Common myeloid progenitor, CD34-positive (primary cell): ENCODE results near the gene PSMD3.

Experiments used
- CTCF ChIA-PET: fragments of 350-600 bp; sonication (Branson Sonifier 250); formaldehyde crosslinking; loops from one replicate; lab custom pipeline; 2021; ENCODE audit warnings: antibody characterized with exemption; lab: Charles Lee
- POLR2A ChIA-PET: fragments of 350-600 bp; sonication (Branson Sonifier 250); formaldehyde crosslinking; loops from one replicate; lab custom pipeline; 2021; ENCODE audit warnings: antibody characterized with exemption; lab: Charles Lee
- DNase-seq, 3 donors: peaks; one replicate each; pipeline versions ENCODE4 v3.0.0 to v3.0.0-alpha.2; 2013
- H3K27ac ChIP-seq, 2 experiments: 1 replicate in 1 of 2; 2 replicates in 1 of 2; pipeline ENCODE4 v1.7.0; 2013; ENCODE audit warnings: inconsistent platforms in 2 of 2, low read length in 2 of 2, mild to moderate bottlenecking in 2 of 2, low read depth in 1 of 2, moderate library complexity in 1 of 2; ENCODE audit not compliant: severe bottlenecking in 2 of 2, insufficient read depth in 1 of 2, poor library complexity in 1 of 2
- H3K27me3 ChIP-seq, 5 experiments: replicated peaks in 2 of 5; 1 replicate in 3 of 5; 2 replicates in 2 of 5; pipeline versions ENCODE4 v1.6.1 to v1.7.0; 2013; ENCODE audit warnings: low read length in 4 of 5, mild to moderate bottlenecking in 2 of 5, moderate library complexity in 2 of 5, inconsistent platforms in 1 of 5; ENCODE audit not compliant: insufficient read depth in 5 of 5, control insufficient read depth in 4 of 5
- H3K36me3 ChIP-seq, 4 experiments: 1 replicate in 2 of 4; 2 replicates in 2 of 4; pipeline versions ENCODE4 v1.6.1 to v1.7.0; 2013; ENCODE audit warnings: low read length in 3 of 4, control low read depth in 1 of 4, mild to moderate bottlenecking in 1 of 4; ENCODE audit not compliant: control insufficient read depth in 4 of 4, insufficient read depth in 4 of 4
- H3K4me1 ChIP-seq, 4 experiments: 1 replicate in 3 of 4; 2 replicates in 1 of 4; pipeline versions ENCODE4 v1.6.1 to v1.7.1; 2013; ENCODE audit warnings: low read length in 3 of 4, mild to moderate bottlenecking in 3 of 4, control low read depth in 1 of 4, inconsistent platforms in 1 of 4, moderate library complexity in 1 of 4; ENCODE audit not compliant: control insufficient read depth in 4 of 4, insufficient read depth in 4 of 4; ENCODE audit errors: control extremely low read depth in 1 of 4
- H3K4me3 ChIP-seq, 7 experiments: 1 replicate in 4 of 7; 2 replicates in 3 of 7; pipeline versions ENCODE4 v1.5.1 to v1.7.0; 2013; ENCODE audit warnings: mild to moderate bottlenecking in 7 of 7, low read length in 6 of 7, moderate library complexity in 6 of 7, inconsistent platforms in 2 of 7, low read depth in 2 of 7, control low read depth in 1 of 7; ENCODE audit not compliant: insufficient read depth in 4 of 7, control insufficient read depth in 1 of 7; ENCODE audit errors: extremely low read depth in 1 of 7
- H3K9me3 ChIP-seq, 5 experiments: 1 replicate in 4 of 5; 2 replicates in 1 of 5; pipeline versions ENCODE4 v1.6.1 to v1.7.1; 2013; ENCODE audit warnings: low read length in 4 of 5, mild to moderate bottlenecking in 2 of 5, inconsistent platforms in 1 of 5, low read depth in 1 of 5, moderate library complexity in 1 of 5; ENCODE audit not compliant: control insufficient read depth in 4 of 5, insufficient read depth in 2 of 5; ENCODE audit errors: control extremely low read depth in 1 of 5
- WGBS: methylation state at CpG from one replicate; pipeline ENCODE4 v1.1.5; 2013; ENCODE audit not compliant: insufficient coverage; 5-methylcytosine and 5-hydroxymethylcytosine counted together

The PSMD3 gene

DNA sequence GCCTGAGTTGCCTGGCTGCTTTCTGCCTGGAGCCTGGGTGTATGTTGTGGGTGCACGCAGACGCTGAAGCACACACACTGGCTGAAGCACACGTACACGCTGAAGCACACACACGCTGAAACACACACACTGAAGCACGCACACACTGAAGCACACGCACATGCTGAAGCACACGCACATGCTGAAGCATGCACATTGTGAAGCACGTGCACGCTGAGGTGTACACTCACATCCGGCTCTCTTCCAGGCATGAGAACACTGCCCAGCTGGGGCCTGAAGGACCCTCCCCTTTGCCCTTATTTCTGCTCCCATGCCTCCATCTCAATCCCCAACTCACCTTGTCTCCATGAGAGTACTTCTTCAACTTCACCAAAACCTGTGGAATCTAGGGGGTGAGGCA lies 51.1 kb downstream of the PSMD3 start:
- Histone ChIP-seq H3K4me1 (no peaks in the 10 kb centered on the region), H3K36me3 (peaks cover 17 to 81% (median 67%) of the 10 kb centered on the region in 4 experiments), H3K27me3 (no peaks in the 10 kb centered on the region), H3K9me3 (no peaks in the 10 kb centered on the region), H3K27ac (no peak overlapping the region), H3K4me3 (no peak overlapping the region)
- ChIA-PET POLR2A (interaction anchor here (1.5 kb wide), 1 partner anchor 15 kb away, joined by 3 read pairs; no protein-coding TSS in a partner anchor), CTCF (interaction anchor here (1.4 to 2.5 kb wide), 2 partner anchors 10 to 54 kb away, joined by 4 to 10 read pairs; no protein-coding TSS in a partner anchor)
- no peak for DNase-seq
- 95% methylated on average over 11 of the region's 11 CpGs for WGBS

DNA sequence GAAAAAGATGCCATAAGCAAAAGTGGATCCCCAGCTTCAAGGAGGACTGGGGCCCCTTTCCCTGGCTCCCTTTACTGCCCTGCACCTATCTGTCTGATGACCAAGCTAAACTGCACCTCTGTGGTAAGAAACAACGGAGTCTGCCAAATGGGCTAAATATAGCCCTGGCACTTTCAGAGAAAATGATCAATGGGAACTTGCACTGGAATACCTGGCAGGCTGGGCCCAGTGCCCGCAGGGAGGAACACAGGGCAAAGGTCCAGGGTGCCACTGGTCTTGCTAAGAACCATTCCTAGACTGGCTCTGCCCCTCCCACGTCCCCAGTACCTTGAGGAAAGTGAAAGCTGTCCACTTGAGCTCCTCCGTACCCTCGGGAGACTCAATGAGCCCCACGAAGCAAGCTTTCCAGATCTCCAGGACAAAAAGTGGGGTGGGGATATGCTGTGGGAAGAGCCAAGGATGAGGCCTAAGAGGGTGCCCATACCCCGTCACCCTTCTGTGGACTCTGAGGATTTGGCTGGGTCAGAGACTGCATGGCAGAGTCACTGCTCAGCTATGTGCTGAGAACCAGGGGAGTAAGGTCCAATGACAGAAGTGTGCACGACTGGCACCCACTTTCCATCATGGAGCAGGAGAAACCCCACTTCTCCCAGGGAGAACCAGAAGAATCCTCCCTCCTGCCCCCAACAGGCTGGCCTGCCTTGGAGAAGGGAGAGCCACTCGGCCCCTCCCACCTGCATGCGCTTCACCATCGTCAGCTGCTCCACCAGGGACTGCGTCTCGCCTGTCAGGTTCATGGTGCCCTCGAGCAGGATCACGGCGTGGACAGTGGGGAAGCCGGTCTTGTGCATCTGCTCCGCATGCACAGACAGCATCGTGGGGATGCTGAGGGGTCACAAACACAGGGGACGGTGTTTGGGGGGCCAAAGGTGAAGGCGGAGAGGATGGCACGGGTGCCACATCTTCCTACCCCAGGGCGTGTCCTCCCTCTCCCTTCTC lies 52.0 kb downstream of the PSMD3 start:
- DNase-seq = no peak
- Histone ChIP-seq H3K4me1 (no peaks in the 10 kb centered on the region), H3K9me3 (no peaks in the 10 kb centered on the region), H3K27ac (no peak overlapping the region), H3K27me3 (no peaks in the 10 kb centered on the region), H3K36me3 (peaks cover 17 to 78% (median 63%) of the 10 kb centered on the region in 4 experiments), H3K4me3 (no peak overlapping the region)
- ChIA-PET CTCF (interaction anchor here (0.5 to 1.4 kb wide), 5 partner anchors 10 to 439 kb away, joined by 3 to 4 read pairs (median 3); no protein-coding TSS in a partner anchor), POLR2A (interaction anchor here (1.0 to 1.5 kb wide), 2 partner anchors 16 to 18 kb away, joined by 3 read pairs; partner anchors contain the start of gene CSF3)
- over 99% methylated on average over 12 of the region's 23 CpGs for WGBS

DNA sequence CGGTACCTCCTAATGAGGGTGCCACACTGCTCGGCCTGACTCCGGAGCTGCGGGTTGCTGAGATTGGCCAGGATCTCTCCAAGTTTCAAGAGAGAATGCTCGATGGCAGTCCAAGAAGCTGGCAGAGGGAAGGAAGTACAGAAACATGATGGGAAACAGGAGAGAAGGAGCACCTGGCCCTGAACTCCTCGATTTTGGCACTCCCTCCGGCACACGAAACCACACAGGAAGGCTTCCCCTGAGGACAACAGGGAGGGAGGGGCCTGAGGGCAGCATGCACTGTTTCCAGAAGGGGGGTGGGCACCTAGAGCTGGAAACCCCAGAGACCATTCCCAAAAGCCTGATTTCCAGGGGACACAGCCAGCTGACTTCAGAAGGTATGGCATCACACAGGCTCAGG lies 52.7 kb downstream of the PSMD3 start:
- Histone ChIP-seq H3K9me3 (no peaks in the 10 kb centered on the region), H3K27me3 (no peaks in the 10 kb centered on the region), H3K4me1 (no peaks in the 10 kb centered on the region), H3K4me3 (no peak overlapping the region), H3K27ac (no peak overlapping the region), H3K36me3 (peaks cover 17 to 74% (median 61%) of the 10 kb centered on the region in 4 experiments)
- POLR2A ChIA-PET = interaction anchor here (1.0 kb wide), 1 partner anchor 18 kb away, joined by 3 read pairs; the partner anchor contains the start of gene CSF3
- CTCF ChIA-PET = interaction anchor here (0.5 to 1.2 kb wide), 4 partner anchors 11 to 439 kb away, joined by 3 to 6 read pairs (median 3); no protein-coding TSS in a partner anchor
- 96% methylated on average over 7 of the region's 8 CpGs for WGBS
- DNase-seq = no peak

DNA sequence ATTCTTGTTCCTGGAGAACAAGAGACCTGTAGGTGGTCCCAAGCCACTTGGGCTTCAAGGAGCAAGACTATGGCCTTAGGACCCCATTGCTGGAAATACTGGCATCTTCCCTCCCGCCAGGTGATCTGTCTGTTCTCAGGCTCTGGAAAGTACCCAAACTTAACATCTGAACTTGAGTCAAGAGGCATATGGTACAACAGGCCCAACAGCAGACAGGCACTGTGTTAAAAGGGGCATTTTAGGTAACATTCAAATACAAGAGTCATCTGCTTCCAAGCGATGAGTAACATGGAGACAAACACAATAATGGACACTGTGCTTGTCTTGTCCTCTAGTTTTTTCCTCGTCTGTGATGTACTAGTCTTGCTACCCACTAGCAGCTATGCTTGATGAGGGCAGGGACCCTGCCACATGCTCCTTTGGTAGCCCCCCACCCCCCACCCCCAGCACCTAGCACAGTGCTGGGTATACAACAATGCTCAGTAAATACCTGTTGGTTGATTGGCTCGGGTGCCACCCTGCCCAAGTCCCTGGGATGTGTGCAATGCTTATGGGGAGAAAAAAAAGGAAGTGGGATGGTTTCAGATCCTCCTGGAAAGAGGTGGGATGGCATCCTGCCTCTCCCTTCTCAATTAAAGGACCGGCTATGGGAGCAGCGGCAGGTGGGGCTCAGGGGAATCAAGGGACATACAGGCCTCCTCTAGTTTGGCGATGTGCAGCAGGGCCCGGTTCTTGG lies 54.0 kb downstream of the PSMD3 start:
- Histone ChIP-seq H3K9me3 (no peaks in the 10 kb centered on the region), H3K27me3 (no peaks in the 10 kb centered on the region), H3K4me3 (no peak overlapping the region), H3K27ac (no peak overlapping the region), H3K4me1 (peaks cover 0 to 4% (median 1%) of the 10 kb centered on the region in 4 experiments), H3K36me3 (peaks cover 15 to 61% (median 51%) of the 10 kb centered on the region in 4 experiments)
- POLR2A ChIA-PET = no interaction called here
- no peak for DNase-seq
- CTCF ChIA-PET = interaction anchor here (0.6 to 6.2 kb wide), 11 partner anchors 8 to 78 kb away, joined by 3 to 56 read pairs (median 6); no protein-coding TSS in a partner anchor
- WGBS = 90% methylated on average over 7 of the region's 8 CpGs

DNA sequence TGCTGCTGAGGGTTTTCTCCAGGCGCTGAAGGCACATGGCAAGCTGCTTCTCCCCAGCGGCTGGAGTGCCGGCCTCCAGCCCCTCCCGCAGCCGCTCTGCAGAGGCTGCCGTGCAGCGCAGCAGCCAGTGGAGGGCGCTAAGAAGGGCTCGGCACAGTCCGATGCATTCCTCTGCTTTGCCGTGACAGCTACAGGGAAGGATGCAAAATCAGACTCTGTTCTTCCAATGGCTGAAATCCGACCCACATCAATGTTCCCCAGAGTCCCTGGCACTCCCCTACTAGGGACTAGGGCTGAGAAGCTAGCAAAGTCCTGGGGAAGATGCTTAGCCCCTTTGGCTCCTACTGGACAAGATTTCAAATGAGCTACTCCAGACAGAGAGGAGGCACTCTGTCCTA lies 54.6 kb downstream of the PSMD3 start:
- Histone ChIP-seq H3K4me1 (peaks cover 0 to 4% (median 1%) of the 10 kb centered on the region in 4 experiments), H3K4me3 (no peak overlapping the region), H3K27ac (no peak overlapping the region), H3K9me3 (no peaks in the 10 kb centered on the region), H3K36me3 (peaks cover 15 to 56% (median 47%) of the 10 kb centered on the region in 4 experiments), H3K27me3 (no peaks in the 10 kb centered on the region)
- ChIA-PET POLR2A (no interaction called here), CTCF (interaction anchor here (1.1 to 6.2 kb wide), 8 partner anchors 8 to 77 kb away, joined by 3 to 56 read pairs (median 10); no protein-coding TSS in a partner anchor)
- 96% methylated on average over 12 of the region's 12 CpGs for WGBS
- peak; percentile 14 to 36 (median 36) for DNase-seq

DNA sequence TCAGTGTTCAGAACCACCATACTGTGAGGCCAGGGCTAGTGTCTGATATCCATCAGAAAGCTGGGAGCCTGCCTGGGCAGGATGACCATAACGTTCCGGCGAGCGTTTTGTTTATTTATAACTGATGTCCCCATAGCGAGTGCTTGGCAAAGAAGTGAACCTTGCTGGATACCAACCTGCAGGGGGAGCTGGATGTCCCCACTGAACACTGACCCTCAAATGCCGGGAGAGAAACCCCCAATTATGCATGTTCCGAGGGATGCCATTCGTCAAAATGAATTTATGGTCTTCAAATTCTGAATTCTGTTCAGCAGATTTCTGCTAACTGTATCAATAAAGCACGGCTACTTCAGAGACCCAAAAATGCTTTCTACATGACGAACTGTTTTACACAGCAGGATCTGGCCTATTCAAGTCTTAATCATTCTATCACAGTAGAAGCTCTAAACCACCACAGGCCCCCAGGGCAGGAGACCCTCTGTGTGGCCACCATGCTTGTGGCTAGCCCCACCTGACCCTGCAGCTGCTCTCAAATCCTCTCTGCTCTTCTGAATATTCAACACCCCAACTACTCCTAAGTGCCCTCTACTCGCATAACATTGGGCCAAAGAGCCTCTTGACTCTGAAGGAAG lies 58.4 kb downstream of the PSMD3 start:
- Histone ChIP-seq H3K27me3 (no peaks in the 10 kb centered on the region), H3K9me3 (no peaks in the 10 kb centered on the region), H3K4me1 (peaks cover 0 to 5% (median 2%) of the 10 kb centered on the region in 4 experiments), H3K27ac (no peak overlapping the region), H3K36me3 (peaks cover 7 to 27% (median 21%) of the 10 kb centered on the region in 4 experiments), H3K4me3 (no peak overlapping the region)
- ChIA-PET CTCF (interaction anchor here (0.8 to 6.2 kb wide), 18 partner anchors 11 to 77 kb away, joined by 3 to 56 read pairs (median 6); partner anchors contain the start of genes CSF3 and MED24), POLR2A (interaction anchor here (0.7 to 0.8 kb wide), 2 partner anchors 20 to 129 kb away, joined by 3 read pairs; no protein-coding TSS in a partner anchor)
- peak; percentile 47 to 68 (median 64) for DNase-seq
- 34% methylated on average over 10 of the region's 11 CpGs for WGBS
